GM23338 (cell line): Measurements from ENCODE around the gene CCDC12. TPM values are rescaled to one million over a fixed set of nuclear protein-coding genes. Genes with fewer than 3 reads are reported as not detected.

Experiments used
- CTCF ChIP-seq, 2 experiments: fragments of 200-600 bp in 1 of 2; sonication (generic) in 1 of 2; conservative IDR thresholded peaks; 2 replicates each; pipeline versions ENCODE4 v1.5.1 to v1.6.1; 2016 to 2017; ENCODE audit warnings: antibody characterized with exemption in 2 of 2, low read depth in 2 of 2, mild to moderate bottlenecking in 2 of 2, moderate library complexity in 1 of 2
- ETS1 ChIP-seq: IDR thresholded peaks from 2 replicates; pipeline ENCODE4 v1.6.1; 2016; ENCODE audit warnings: antibody characterized with exemption
- EZH2phosphoT487 ChIP-seq: fragments of 200-600 bp; sonication (generic); IDR thresholded peaks from one replicate; pipeline ENCODE4 v1.8.1; 2018; ENCODE audit warnings: antibody characterized with exemption; ENCODE audit not compliant: unreplicated experiment
- STAT1 ChIP-seq: IDR thresholded peaks from one replicate; pipeline ENCODE4 v1.6.1; 2016; ENCODE audit warnings: antibody characterized with exemption; ENCODE audit not compliant: unreplicated experiment
- ZNF331 ChIP-seq: fragments of 250-450 bp; sonication (Bioruptor Pico); IDR thresholded peaks from 2 replicates; pipeline ENCODE4 v1.5.0; 2020; ENCODE audit warnings: low read depth, mild to moderate bottlenecking, moderate library complexity
- ZNF462 ChIP-seq: fragments of 250-450 bp; sonication (Bioruptor Pico); IDR thresholded peaks from 2 replicates; pipeline ENCODE4 v1.5.0; 2020; ENCODE audit warnings: mild to moderate bottlenecking, moderate library complexity
- polyA plus RNA-seq: library from polyadenylated mRNA; unstranded; fragments of >200 nt; fragmentation: Nextera tagmentation; extraction: Ambion mirVana; gene quantifications from 2 replicates; pipeline ENCODE4 v1.2.1, GENCODE V29; 2016
- total RNA-seq: library from RNA; depleted of rRNA; stranded (reverse); fragments of >200 nt; shearing (Covaris generic); gene quantifications from 2 replicates; pipeline ENCODE4 v1.2.3, GENCODE V29; 2014

The CCDC12 gene
- total and polyA plus RNA-seq, 2 experiments from 2014 or later: 42.9 to 133 TPM

GRCh38 chr3:46927718-46928073, 48.8 kb downstream of the CCDC12 start (continued):
- TF ChIP-seq ZNF462 (CRISPR knock-in tag) (no peak), EZH2phosphoT487 (no peak), STAT1 (no peak), ZNF331 (CRISPR knock-in tag) (no peak), ETS1 (no peak), CTCF (conservative IDR thresholded peaks at IDR 0.05; ENCODE audit: low read depth in 2 of 2) (no peak)
